Loucy (cell line): ENCODE measurements around the gene ATP5ME.

Experiments used
- CTCF ChIP-seq: fragments of 200-600 bp; sonication (generic); conservative IDR thresholded peaks from 2 replicates; pipeline ENCODE4 v1.5.1; 2014; ENCODE audit warnings: mild to moderate bottlenecking, antibody characterized with exemption, low read length
- EZH2phosphoT487 ChIP-seq: fragments of 200-600 bp; IDR thresholded peaks from 2 replicates; pipeline ENCODE4 v1.6.1; 2018; ENCODE audit warnings: antibody characterized with exemption, mild to moderate bottlenecking, moderate library complexity, borderline replicate concordance

GRCh38 chr4:626201-627091, 47.6 kb downstream of the ATP5ME start:
- TF ChIP-seq CTCF (no peak), EZH2phosphoT487 (no peak)
